Right atrium auricular region (tissue), 2 donors: Measurements from ENCODE around the gene FLVCR1. TPM values are rescaled to one million over a fixed set of nuclear protein-coding genes. Genes with fewer than 3 reads are reported as not detected.
A peak's percentile ranks its signal among the peaks of the same experiment; 100 is the strongest.
"Not testable (repeated sequence)": the region's sequence is repeated elsewhere in the genome, so short reads cannot be mapped to it uniquely, and the experiment has no call there.

ENCODE experiments used
- DNase-seq: peaks from one replicate; pipeline ENCODE4 v3.0.0-alpha.2; 2019; ENCODE audit warnings: low spot score
- H3K27ac ChIP-seq, 2 donors: fragments of 200-600 bp; sonication (generic); 1 replicate in 1 of 2; 2 replicates in 1 of 2; pipeline ENCODE4 v1.5.1; 2016 to 2019
- H3K27me3 ChIP-seq, 2 donors: fragments of 200-600 bp; sonication (generic); one replicate each; pipeline versions ENCODE4 v1.5.1 to v1.6.0; 2017 to 2019
- H3K36me3 ChIP-seq: fragments of 200-600 bp; sonication (generic); one replicate; pipeline ENCODE4 v1.5.1; 2016
- H3K4me1 ChIP-seq, 2 donors: fragments of 200-600 bp; sonication (generic); one replicate each; pipeline versions ENCODE4 v1.5.1 to v1.6.0; 2017 to 2019
- H3K4me3 ChIP-seq, 2 donors: fragments of 200-600 bp; sonication (generic); 1 replicate in 1 of 2; 2 replicates in 1 of 2; pipeline ENCODE4 v1.5.1; 2017 to 2019; ENCODE audit warnings: mild to moderate bottlenecking in 1 of 2, moderate library complexity in 1 of 2
- H3K9me3 ChIP-seq, 2 donors: fragments of 200-600 bp; sonication (generic); one replicate each; pipeline ENCODE4 v1.5.1; 2019
- CTCF ChIP-seq, 2 donors: fragments of 200-600 bp; sonication (generic); IDR thresholded peaks; one replicate each; pipeline ENCODE4 v1.5.1; 2019; ENCODE audit warnings: antibody characterized with exemption in 2 of 2
- total RNA-seq, 2 donors: library from RNA; depleted of rRNA; stranded (reverse); fragments of >200 nt; gene quantifications; one replicate each; pipeline ENCODE4 v1.1.0, GENCODE V29; 2016

FLVCR1 gene
- total RNA-seq, 2 donors from 2014 or later = 0.89 to 2.4 TPM

- no peak overlapping the region for H3K4me3 ChIP-seq
- no peaks in the 10 kb centered on the region for H3K9me3 ChIP-seq
- peaks cover 0 to 7% of the 10 kb centered on the region in 2 donors for H3K4me1 ChIP-seq
- TF ChIP-seq CTCF (IDR thresholded peaks at IDR 0.05) = no peak
- no peak for DNase-seq
- no peaks in the 10 kb centered on the region for H3K27me3 ChIP-seq
- H3K36me3 ChIP-seq = no peaks in the 10 kb centered on the region
- H3K27ac ChIP-seq = no peak overlapping the region
These were observed 4.4 kb upstream of the FLVCR1 start for GRCh38 chr1:212853658-212854057.

- no peak overlapping the region for H3K4me3 ChIP-seq
- H3K4me1 ChIP-seq = peaks cover 0 to 28% of the 10 kb centered on the region in 2 donors
- DNase-seq = no peak
- no peaks in the 10 kb centered on the region for H3K36me3 ChIP-seq
- H3K27me3 ChIP-seq = no peaks in the 10 kb centered on the region
- TF ChIP-seq CTCF (IDR thresholded peaks at IDR 0.05) = no peak
- H3K9me3 ChIP-seq = no peaks in the 10 kb centered on the region
- H3K27ac ChIP-seq = no peak overlapping the region
These were observed 1.3 kb upstream of the FLVCR1 start for GRCh38 chr1:212856755-212857154.

GRCh38 chr1:212858461-212859265, 588 bp downstream of the FLVCR1 start:
- H3K36me3 ChIP-seq = no peaks in the 10 kb centered on the region
- no peaks in the 10 kb centered on the region for H3K27me3 ChIP-seq
- H3K27ac ChIP-seq = peak overlapping the region; percentile 89 to 92
- DNase-seq = no peak
- TF ChIP-seq CTCF (IDR thresholded peaks at IDR 0.05) = no peak
- H3K4me1 ChIP-seq = peaks cover 0 to 28% of the 10 kb centered on the region in 2 donors
- peak overlapping the region; percentile 83 to 86 for H3K4me3 ChIP-seq
- no peaks in the 10 kb centered on the region for H3K9me3 ChIP-seq

- TF ChIP-seq CTCF (IDR thresholded peaks at IDR 0.05) = no peak
- Histone ChIP-seq H3K36me3 (peaks cover 7% of the 10 kb centered on the region), H3K27me3 (no peaks in the 10 kb centered on the region), H3K4me3 (no peak overlapping the region), H3K9me3 (no peaks in the 10 kb centered on the region), H3K27ac (no peak overlapping the region), H3K4me1 (peaks cover 0 to 28% of the 10 kb centered on the region in 2 donors)
- DNase-seq = no peak
These were observed 2.9 kb downstream of the FLVCR1 start for GRCh38 chr1:212860713-212861581.

- H3K27me3 ChIP-seq = no peaks in the 10 kb centered on the region
- no peak for DNase-seq
- H3K9me3 ChIP-seq = no peaks in the 10 kb centered on the region
- H3K4me3 ChIP-seq = no peak overlapping the region
- no peak for TF ChIP-seq CTCF (IDR thresholded peaks at IDR 0.05)
- H3K27ac ChIP-seq = no peak overlapping the region
- peaks cover 7% of the 10 kb centered on the region for H3K36me3 ChIP-seq
- H3K4me1 ChIP-seq = peaks cover 0 to 22% of the 10 kb centered on the region in 2 donors
These were observed 4.1 kb downstream of the FLVCR1 start for GRCh38 chr1:212862111-212862690.

GRCh38 chr1:212863345-212863744, 5.3 kb downstream of the FLVCR1 start:
- H3K27ac ChIP-seq, H3K36me3 ChIP-seq, H3K4me3 ChIP-seq, DNase-seq, H3K27me3 ChIP-seq, H3K9me3 ChIP-seq: not testable (repeated sequence)
- peaks cover 0 to 21% of the 10 kb centered on the region in 2 donors for H3K4me1 ChIP-seq
